Activated CD8-positive, alpha-beta memory T cell treated with anti-CD3 and anti-CD28 coated beads, Interleukin-2, amount 50 U/mL, for 1 hour (primary cell): ENCODE results near the gene MUSTN1.

ENCODE experiments used
- DNase-seq: peaks from one replicate; pipeline ENCODE4 v3.0.0-alpha.2; 2020; ENCODE audit errors: extremely low read depth

The MUSTN1 gene

GRCh38 chr3:52852419-52852818 is 17.6 kb upstream of the MUSTN1 start:
- DNase-seq: no peak

- DNase-seq: no peak
Measured at GRCh38 chr3:52851348-52851747, 16.5 kb upstream of the MUSTN1 start.

GRCh38 chr3:52849656-52850055 is 14.8 kb upstream of the MUSTN1 start:
- no peak for DNase-seq

GRCh38 chr3:52848617-52849016 is 13.8 kb upstream of the MUSTN1 start:
- no peak for DNase-seq

GRCh38 chr3:52847726-52848125 is 12.9 kb upstream of the MUSTN1 start:
- no peak for DNase-seq

- no peak for DNase-seq
Measured at GRCh38 chr3:52847241-52847640, 12.4 kb upstream of the MUSTN1 start.

GRCh38 chr3:52846432-52846965 is 11.7 kb upstream of the MUSTN1 start:
- no peak for DNase-seq

- DNase-seq: no peak
Measured at GRCh38 chr3:52845691-52846431, 11.0 kb upstream of the MUSTN1 start.

- DNase-seq: no peak
Measured at GRCh38 chr3:52845157-52845556, 10.3 kb upstream of the MUSTN1 start.

- DNase-seq: no peak
Measured at GRCh38 chr3:52844290-52844975, 9.6 kb upstream of the MUSTN1 start.

- DNase-seq: no peak
Measured at GRCh38 chr3:52843881-52844280, 9.1 kb upstream of the MUSTN1 start.

- no peak for DNase-seq
Measured at GRCh38 chr3:52843108-52843865, 8.5 kb upstream of the MUSTN1 start.

GRCh38 chr3:52842424-52842823 is 7.6 kb upstream of the MUSTN1 start:
- DNase-seq: no peak

- no peak for DNase-seq
Measured at GRCh38 chr3:52841981-52842340, 7.1 kb upstream of the MUSTN1 start.

GRCh38 chr3:52841211-52841980 is 6.6 kb upstream of the MUSTN1 start:
- no peak for DNase-seq

- DNase-seq: no peak
Measured at GRCh38 chr3:52839892-52840545, 5.2 kb upstream of the MUSTN1 start.

- no peak for DNase-seq
Measured at GRCh38 chr3:52839268-52839575, 4.4 kb upstream of the MUSTN1 start.

- no peak for DNase-seq
Measured at GRCh38 chr3:52838561-52839267, 3.9 kb upstream of the MUSTN1 start.

- no peak for DNase-seq
Measured at GRCh38 chr3:52836986-52837385, 2.2 kb upstream of the MUSTN1 start.

GRCh38 chr3:52836471-52836845 is 1.6 kb upstream of the MUSTN1 start:
- DNase-seq: no peak
